SK-N-SH (cell line): Measurements from ENCODE around the gene ICE1. TPM values are rescaled to one million over a fixed set of nuclear protein-coding genes. Genes with fewer than 3 reads are reported as not detected.

ENCODE experiments used
- CTCF ChIA-PET: fragments of 300-600, 350-600 bp; formaldehyde crosslinking; extraction: SDS; loops from one replicate; lab custom pipeline; 2021; lab: Yijun Ruan, JAX
- POLR2A ChIA-PET: fragments of 350-600 bp; sonication (Branson Sonifier 250); formaldehyde crosslinking; extraction: SDS; loops from one replicate; lab custom pipeline; 2020; ENCODE audit warnings: antibody characterized with exemption, inconsistent platforms; lab: Yijun Ruan, JAX
- DNase-seq: peaks from one replicate; pipeline ENCODE4 v3.0.0; 2012
- H2AFZ ChIP-seq: fragments of 200-600 bp; sonication (generic); 2 replicates; pipeline ENCODE4 v1.8.1; 2016; ENCODE audit warnings: antibody characterized with exemption, mild to moderate bottlenecking, low read depth
- H3F3A ChIP-seq: fragments of 200-600 bp; sonication (generic); replicated peaks from 2 replicates; pipeline ENCODE3; 2016; ENCODE audit warnings: antibody characterized with exemption, mild to moderate bottlenecking; ENCODE audit not compliant: insufficient read depth
- H3K27ac ChIP-seq, 2 experiments: fragments of 200-500 bp in 1 of 2; fragments of 200-600 bp in 1 of 2; sonication (Bioruptor generic) in 1 of 2; sonication (generic), shearing (Covaris generic) in 1 of 2; 2 replicates each; pipeline versions ENCODE4 v1.5.1 to v1.6.1; 2014 to 2016; ENCODE audit warnings: low read depth in 2 of 2, inconsistent platforms in 1 of 2, low read length in 1 of 2, mild to moderate bottlenecking in 1 of 2, mixed read lengths in 1 of 2
- H3K27me3 ChIP-seq: fragments of 200-600 bp; sonication (generic), shearing (Covaris generic); 2 replicates; pipeline ENCODE4 v1.6.1; 2016; ENCODE audit warnings: mixed run types; ENCODE audit not compliant: insufficient read depth
- H3K36me3 ChIP-seq, 2 experiments: fragments of 200-500 bp in 1 of 2; fragments of 200-600 bp in 1 of 2; sonication (Bioruptor generic) in 1 of 2; sonication (generic) in 1 of 2; replicated peaks in 1 of 2; 2 replicates each; pipeline versions ENCODE3 to v1.5.1; 2014 to 2016; ENCODE audit warnings: low read length in 1 of 2, mild to moderate bottlenecking in 1 of 2; ENCODE audit not compliant: insufficient read depth in 2 of 2, control insufficient read depth in 1 of 2
- H3K4me1 ChIP-seq, 2 experiments: fragments of 200-500 bp in 1 of 2; fragments of 200-600 bp in 1 of 2; sonication (Bioruptor generic) in 1 of 2; sonication (generic), shearing (Covaris generic) in 1 of 2; 2 replicates each; pipeline versions ENCODE4 v1.5.1 to v1.6.1; 2014 to 2016; ENCODE audit warnings: low read depth in 1 of 2, low read length in 1 of 2, mixed run types in 1 of 2; ENCODE audit not compliant: insufficient read depth in 2 of 2, control insufficient read depth in 1 of 2
- H3K4me2 ChIP-seq: fragments of 200-600 bp; sonication (generic), shearing (Covaris generic); 2 replicates; pipeline ENCODE4 v1.6.1; 2017; ENCODE audit warnings: mixed run types
- H3K4me3 ChIP-seq, 2 experiments: fragments of 200-500 bp in 1 of 2; fragments of 200-600 bp in 1 of 2; sonication (Bioruptor generic) in 1 of 2; sonication (generic), shearing (Covaris generic) in 1 of 2; 2 replicates each; pipeline versions ENCODE4 v1.5.1 to v1.8.1; 2014 to 2016; ENCODE audit warnings: low read depth in 2 of 2, inconsistent platforms in 1 of 2, low read length in 1 of 2, mild to moderate bottlenecking in 1 of 2, mixed read lengths in 1 of 2, moderate library complexity in 1 of 2
- H3K79me2 ChIP-seq: fragments of 200-600 bp; sonication (generic); 2 replicates; pipeline ENCODE4 v1.8.1; 2017; ENCODE audit warnings: mild to moderate bottlenecking; ENCODE audit not compliant: insufficient read depth
- H3K9ac ChIP-seq: fragments of 200-600 bp; sonication (generic); 2 replicates; pipeline ENCODE4 v1.6.1; 2017; ENCODE audit warnings: mixed run types
- H3K9me2 ChIP-seq: fragments of 200-600 bp; sonication (generic); 2 replicates; pipeline ENCODE4 v1.6.1; 2017; ENCODE audit warnings: mixed run types
- H3K9me3 ChIP-seq: fragments of 200-600 bp; sonication (generic); 2 replicates; pipeline ENCODE4 v1.6.1; 2017; ENCODE audit warnings: mixed run types, mild to moderate bottlenecking, moderate library complexity
- H4K20me1 ChIP-seq: fragments of 200-600 bp; sonication (generic); 2 replicates; pipeline ENCODE4 v1.6.1; 2017; ENCODE audit warnings: mild to moderate bottlenecking, mixed run types; ENCODE audit not compliant: insufficient read depth
- ELF1 ChIP-seq: IDR thresholded peaks from 2 replicates; pipeline ENCODE4 v1.4.0; 2012
- EP300 ChIP-seq, 2 experiments: IDR thresholded peaks; 2 replicates each; pipeline versions ENCODE4 v1.4.0 to v1.6.1; 2012; ENCODE audit warnings: borderline replicate concordance in 1 of 2, low read depth in 1 of 2, low read length in 1 of 2
- GATA2 ChIP-seq: sonication (generic); formaldehyde crosslinking; IDR thresholded peaks from 2 replicates; pipeline ENCODE4 v1.5.0; 2020; ENCODE audit warnings: mild to moderate bottlenecking, missing genetic modification reagents
- JUND ChIP-seq: IDR thresholded peaks from 2 replicates; pipeline ENCODE4 v1.4.0; 2012
- MXI1 ChIP-seq: IDR thresholded peaks from 2 replicates; pipeline ENCODE4 v1.6.1; 2012; ENCODE audit warnings: mild to moderate bottlenecking, low read depth, low read length, improper control_type of control experiment
- NFIC ChIP-seq: IDR thresholded peaks from 2 replicates; pipeline ENCODE4 v1.4.0; 2012; ENCODE audit warnings: borderline replicate concordance
- POLR2AphosphoS5 ChIP-seq: IDR thresholded peaks from 2 replicates; pipeline ENCODE4 v1.6.1; 2012; ENCODE audit warnings: low read depth, low read length
- RCOR1 ChIP-seq: fragments of 150-350 bp; IDR thresholded peaks from 2 replicates; pipeline ENCODE4 v1.6.1; 2017; ENCODE audit warnings: antibody characterized with exemption, low read length
- TAF1 ChIP-seq: IDR thresholded peaks from 2 replicates; pipeline ENCODE4 v1.6.1; 2012; ENCODE audit warnings: low read depth, mild to moderate bottlenecking, low read length, moderate library complexity, borderline replicate concordance
- WGBS: methylation state at CpG from one replicate; pipeline ENCODE4 v1.1.6; 2017; ENCODE audit warnings: low lambda C conversion rate; 5-methylcytosine and 5-hydroxymethylcytosine counted together
- polyA plus RNA-seq, 3 experiments: library from polyadenylated mRNA; depleted of rRNA; stranded (reverse); fragments of >200 nt; gene quantifications; 2 replicates each; pipeline ENCODE4 v1.2.3, GENCODE V29; 2012
- TF ChIP-seq, protein P1 (sequence below): fragments of 150-350 bp; IDR thresholded peaks from 2 replicates; pipeline ENCODE4 v1.6.1; 2017; ENCODE audit warnings: antibody characterized with exemption, low read length, low read depth, borderline replicate concordance
- TF ChIP-seq, protein P2 (sequence below): fragments of 150-350 bp; IDR thresholded peaks from 2 replicates; pipeline ENCODE4 v1.6.1; 2016; ENCODE audit warnings: mild to moderate bottlenecking, low read depth, low read length
- TF ChIP-seq, protein P3 (sequence below): IDR thresholded peaks from 2 replicates; pipeline ENCODE4 v1.6.1; 2012; ENCODE audit warnings: mild to moderate bottlenecking, low read depth, low read length, moderate library complexity

ICE1 gene
- polyA plus RNA-seq, 1 of the 3 experiments (the other 2 are of a cell fraction) = 9.4 TPM

DNA sequence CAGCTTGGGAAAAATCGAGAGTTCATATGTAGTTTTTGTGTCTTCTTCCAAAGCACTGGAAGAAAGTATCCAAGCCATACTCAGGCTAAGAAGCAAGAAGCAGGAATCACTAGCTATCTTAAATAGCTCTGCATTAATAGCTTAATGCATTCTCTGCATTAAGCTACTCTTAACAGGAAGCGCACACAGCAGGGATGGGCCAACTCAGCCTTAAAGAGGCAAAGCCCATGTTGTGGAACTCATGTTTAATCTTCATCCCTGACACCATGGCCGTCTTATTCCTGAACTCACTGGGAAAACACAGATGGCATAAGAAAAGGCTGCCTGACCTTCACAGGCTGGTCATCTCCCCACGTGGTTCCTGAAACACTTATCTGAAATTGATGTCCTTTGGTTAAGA is 18.7 kb upstream of the ICE1 start:
- ChIA-PET POLR2A (no interaction called here), CTCF (interaction anchor here (0.9 to 5.0 kb wide), 4 partner anchors 16 to 524 kb away, joined by 3 to 31 read pairs (median 6); partner anchors contain the start of genes ADAMTS16 and ICE1)
- WGBS = 48% methylated on average over 4 of the region's 4 CpGs
- no peak overlapping the region for H3K4me3 ChIP-seq
- no peak overlapping the region for H3K9ac ChIP-seq
- no peaks in the 10 kb centered on the region for H3K9me2 ChIP-seq
- no peak for DNase-seq
- H2AFZ ChIP-seq = no peak overlapping the region
- no peaks in the 10 kb centered on the region for H3K36me3 ChIP-seq
- H3K27ac ChIP-seq = no peak overlapping the region
- H3K27me3 ChIP-seq = no peaks in the 10 kb centered on the region
- H3K4me1 ChIP-seq = no peaks in the 10 kb centered on the region; a peak in 1 of 4 replicates
- H3K9me3 ChIP-seq = no peaks in the 10 kb centered on the region
- H3F3A ChIP-seq = no peaks in the 10 kb centered on the region
- TF ChIP-seq NFIC = no peak
- TF ChIP-seq, protein P1, sequence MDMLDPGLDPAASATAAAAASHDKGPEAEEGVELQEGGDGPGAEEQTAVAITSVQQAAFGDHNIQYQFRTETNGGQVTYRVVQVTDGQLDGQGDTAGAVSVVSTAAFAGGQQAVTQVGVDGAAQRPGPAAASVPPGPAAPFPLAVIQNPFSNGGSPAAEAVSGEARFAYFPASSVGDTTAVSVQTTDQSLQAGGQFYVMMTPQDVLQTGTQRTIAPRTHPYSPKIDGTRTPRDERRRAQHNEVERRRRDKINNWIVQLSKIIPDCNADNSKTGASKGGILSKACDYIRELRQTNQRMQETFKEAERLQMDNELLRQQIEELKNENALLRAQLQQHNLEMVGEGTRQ = no peak
- no peak for TF ChIP-seq JUND
- no peak for TF ChIP-seq MXI1
- no peak for TF ChIP-seq EP300 (IDR thresholded peaks at IDR 0.05; ENCODE audit: borderline replicate concordance in 1 of 2, low read depth in 1 of 2, low read length in 1 of 2)
- TF ChIP-seq, protein P2, sequence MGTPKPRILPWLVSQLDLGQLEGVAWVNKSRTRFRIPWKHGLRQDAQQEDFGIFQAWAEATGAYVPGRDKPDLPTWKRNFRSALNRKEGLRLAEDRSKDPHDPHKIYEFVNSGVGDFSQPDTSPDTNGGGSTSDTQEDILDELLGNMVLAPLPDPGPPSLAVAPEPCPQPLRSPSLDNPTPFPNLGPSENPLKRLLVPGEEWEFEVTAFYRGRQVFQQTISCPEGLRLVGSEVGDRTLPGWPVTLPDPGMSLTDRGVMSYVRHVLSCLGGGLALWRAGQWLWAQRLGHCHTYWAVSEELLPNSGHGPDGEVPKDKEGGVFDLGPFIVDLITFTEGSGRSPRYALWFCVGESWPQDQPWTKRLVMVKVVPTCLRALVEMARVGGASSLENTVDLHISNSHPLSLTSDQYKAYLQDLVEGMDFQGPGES = no peak
- no peak for TF ChIP-seq GATA2 (CRISPR knock-in tag)
- no peak for TF ChIP-seq RCOR1
- TF ChIP-seq, protein P3, sequence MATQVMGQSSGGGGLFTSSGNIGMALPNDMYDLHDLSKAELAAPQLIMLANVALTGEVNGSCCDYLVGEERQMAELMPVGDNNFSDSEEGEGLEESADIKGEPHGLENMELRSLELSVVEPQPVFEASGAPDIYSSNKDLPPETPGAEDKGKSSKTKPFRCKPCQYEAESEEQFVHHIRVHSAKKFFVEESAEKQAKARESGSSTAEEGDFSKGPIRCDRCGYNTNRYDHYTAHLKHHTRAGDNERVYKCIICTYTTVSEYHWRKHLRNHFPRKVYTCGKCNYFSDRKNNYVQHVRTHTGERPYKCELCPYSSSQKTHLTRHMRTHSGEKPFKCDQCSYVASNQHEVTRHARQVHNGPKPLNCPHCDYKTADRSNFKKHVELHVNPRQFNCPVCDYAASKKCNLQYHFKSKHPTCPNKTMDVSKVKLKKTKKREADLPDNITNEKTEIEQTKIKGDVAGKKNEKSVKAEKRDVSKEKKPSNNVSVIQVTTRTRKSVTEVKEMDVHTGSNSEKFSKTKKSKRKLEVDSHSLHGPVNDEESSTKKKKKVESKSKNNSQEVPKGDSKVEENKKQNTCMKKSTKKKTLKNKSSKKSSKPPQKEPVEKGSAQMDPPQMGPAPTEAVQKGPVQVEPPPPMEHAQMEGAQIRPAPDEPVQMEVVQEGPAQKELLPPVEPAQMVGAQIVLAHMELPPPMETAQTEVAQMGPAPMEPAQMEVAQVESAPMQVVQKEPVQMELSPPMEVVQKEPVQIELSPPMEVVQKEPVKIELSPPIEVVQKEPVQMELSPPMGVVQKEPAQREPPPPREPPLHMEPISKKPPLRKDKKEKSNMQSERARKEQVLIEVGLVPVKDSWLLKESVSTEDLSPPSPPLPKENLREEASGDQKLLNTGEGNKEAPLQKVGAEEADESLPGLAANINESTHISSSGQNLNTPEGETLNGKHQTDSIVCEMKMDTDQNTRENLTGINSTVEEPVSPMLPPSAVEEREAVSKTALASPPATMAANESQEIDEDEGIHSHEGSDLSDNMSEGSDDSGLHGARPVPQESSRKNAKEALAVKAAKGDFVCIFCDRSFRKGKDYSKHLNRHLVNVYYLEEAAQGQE = no peak
- TF ChIP-seq POLR2AphosphoS5 = no peak
- no peaks in the 10 kb centered on the region for H4K20me1 ChIP-seq
- H3K79me2 ChIP-seq = no peaks in the 10 kb centered on the region
- no peak overlapping the region for H3K4me2 ChIP-seq

DNA sequence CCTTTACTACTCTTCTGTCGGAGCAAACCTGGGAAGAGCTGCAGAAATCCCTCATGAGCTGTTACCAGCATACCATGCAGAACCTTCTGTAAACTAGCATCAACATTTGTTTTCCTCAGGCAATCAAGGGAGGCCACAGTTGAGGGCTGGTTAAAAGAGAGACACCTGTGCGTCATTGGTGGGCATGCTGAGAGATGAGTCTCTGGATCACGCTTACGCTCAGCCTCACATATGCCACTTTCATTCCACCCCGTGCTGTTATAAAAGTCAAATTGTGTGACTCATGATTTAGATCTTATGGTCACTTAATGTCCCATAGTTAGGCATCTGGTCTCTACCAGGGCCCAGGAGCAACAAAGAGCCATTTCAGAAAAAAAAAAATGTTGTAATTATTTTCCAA is 18.1 kb upstream of the ICE1 start:
- H3F3A ChIP-seq = no peaks in the 10 kb centered on the region
- no peaks in the 10 kb centered on the region for H3K27me3 ChIP-seq
- no peaks in the 10 kb centered on the region for H3K36me3 ChIP-seq
- no peak overlapping the region for H3K4me2 ChIP-seq
- H4K20me1 ChIP-seq = no peaks in the 10 kb centered on the region
- CTCF ChIA-PET = interaction anchor here (5.0 kb wide), 1 partner anchor 15 kb away, joined by 31 read pairs; the partner anchor contains the start of gene ICE1
- H2AFZ ChIP-seq = no peak overlapping the region
- H3K79me2 ChIP-seq = no peaks in the 10 kb centered on the region
- no peaks in the 10 kb centered on the region; a peak in 1 of 4 replicates for H3K4me1 ChIP-seq
- no peak for DNase-seq
- 78% methylated on average over 5 of the region's 5 CpGs for WGBS
- no peaks in the 10 kb centered on the region for H3K9me3 ChIP-seq
- H3K9me2 ChIP-seq = no peaks in the 10 kb centered on the region
- POLR2A ChIA-PET = no interaction called here
- no peak for TF ChIP-seq TAF1
- TF ChIP-seq ELF1 = no peak
- no peak for TF ChIP-seq POLR2AphosphoS5
- TF ChIP-seq, all 33 proteins: peak for 0
- H3K9ac ChIP-seq = no peak overlapping the region
- no peak overlapping the region for H3K4me3 ChIP-seq
- H3K27ac ChIP-seq = no peak overlapping the region
